Choroid plexus epithelial cell (primary cell): ENCODE results near the gene PLD4.

Experiments
- DNase-seq: peaks from one replicate; pipeline ENCODE4 v3.0.0-alpha.2; 2010; ENCODE audit warnings: low read depth
- H3K4me3 ChIP-seq: 2 replicates; pipeline ENCODE4 v1.5.1; 2011; ENCODE audit warnings: low read depth, mild to moderate bottlenecking, control low read depth, low read length, moderate library complexity
- CTCF ChIP-seq: conservative IDR thresholded peaks from 2 replicates; pipeline ENCODE4 v1.5.1; 2011; ENCODE audit warnings: low read depth, mild to moderate bottlenecking, control low read depth, inconsistent platforms, low read length, moderate library complexity

Gene PLD4

GRCh38 chr14:104923640-104924420, 849 bp upstream of the PLD4 start:
- no peak overlapping the region for H3K4me3 ChIP-seq
- TF ChIP-seq CTCF: no peak
- DNase-seq: no peak

- no peak for TF ChIP-seq CTCF
- no peak overlapping the region for H3K4me3 ChIP-seq
- no peak for DNase-seq
Observed at GRCh38 chr14:104925214-104925854, 655 bp downstream of the PLD4 start.

- H3K4me3 ChIP-seq: no peak overlapping the region
- no peak for TF ChIP-seq CTCF
- peak; percentile 46 for DNase-seq
Observed at GRCh38 chr14:104925855-104926609, 1.4 kb downstream of the PLD4 start.

GRCh38 chr14:104926619-104927431, 2.1 kb downstream of the PLD4 start:
- H3K4me3 ChIP-seq: no peak overlapping the region
- TF ChIP-seq CTCF: peak; percentile 12
- no peak for DNase-seq

- no peak for DNase-seq
- no peak overlapping the region for H3K4me3 ChIP-seq
- no peak for TF ChIP-seq CTCF
Observed at GRCh38 chr14:104927432-104927816, 2.7 kb downstream of the PLD4 start.

GRCh38 chr14:104927901-104928300, 3.2 kb downstream of the PLD4 start:
- no peak for DNase-seq
- TF ChIP-seq CTCF: no peak
- no peak overlapping the region for H3K4me3 ChIP-seq
